Raji (cell line): ENCODE results near the gene LPAR1.

Experiments
- POLR2A ChIP-seq: IDR thresholded peaks from 2 replicates; pipeline ENCODE4 v1.6.1; 2011; ENCODE audit warnings: low read depth, low read length, control low read depth; ENCODE audit not compliant: insufficient read depth

The LPAR1 gene

DNA sequence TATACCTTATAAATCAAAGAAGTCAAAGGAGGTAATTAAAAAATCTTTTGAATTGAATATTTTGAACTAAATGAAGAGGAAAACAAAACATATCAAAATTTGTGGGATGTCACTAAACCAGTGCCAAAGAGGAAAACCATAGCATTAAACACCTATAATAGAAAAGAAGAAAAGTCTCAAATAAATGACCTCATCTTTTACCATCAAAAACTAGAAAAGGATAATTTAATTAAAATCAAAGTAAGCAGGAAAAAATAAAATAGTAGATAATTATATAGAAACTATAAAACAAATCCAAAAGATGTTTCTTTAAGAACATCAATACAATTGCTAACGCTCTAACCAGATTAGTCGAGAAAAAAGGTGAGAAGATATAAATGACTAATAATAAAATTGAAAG is 47.8 kb downstream of the LPAR1 start:
- TF ChIP-seq POLR2A: no peak

DNA sequence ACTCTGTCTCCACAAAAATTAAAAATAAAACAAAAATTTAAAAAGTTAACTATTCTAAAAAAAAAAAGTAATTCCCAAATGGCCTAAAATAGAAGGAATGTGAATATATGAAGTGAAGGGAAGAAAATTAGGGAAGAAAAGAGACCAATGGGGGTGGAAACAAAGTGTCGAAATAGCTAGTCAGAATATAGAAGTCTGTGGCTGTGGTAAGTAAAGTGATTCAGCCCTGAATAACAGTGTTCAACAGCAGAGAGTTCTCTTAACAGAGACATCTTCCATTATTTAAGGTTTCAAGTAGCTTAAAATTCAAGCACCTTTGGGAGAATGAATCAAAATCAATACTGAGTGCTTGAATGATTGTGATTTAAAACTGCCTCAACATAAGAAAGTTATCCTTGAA is 51.7 kb downstream of the LPAR1 start:
- no peak for TF ChIP-seq POLR2A

DNA sequence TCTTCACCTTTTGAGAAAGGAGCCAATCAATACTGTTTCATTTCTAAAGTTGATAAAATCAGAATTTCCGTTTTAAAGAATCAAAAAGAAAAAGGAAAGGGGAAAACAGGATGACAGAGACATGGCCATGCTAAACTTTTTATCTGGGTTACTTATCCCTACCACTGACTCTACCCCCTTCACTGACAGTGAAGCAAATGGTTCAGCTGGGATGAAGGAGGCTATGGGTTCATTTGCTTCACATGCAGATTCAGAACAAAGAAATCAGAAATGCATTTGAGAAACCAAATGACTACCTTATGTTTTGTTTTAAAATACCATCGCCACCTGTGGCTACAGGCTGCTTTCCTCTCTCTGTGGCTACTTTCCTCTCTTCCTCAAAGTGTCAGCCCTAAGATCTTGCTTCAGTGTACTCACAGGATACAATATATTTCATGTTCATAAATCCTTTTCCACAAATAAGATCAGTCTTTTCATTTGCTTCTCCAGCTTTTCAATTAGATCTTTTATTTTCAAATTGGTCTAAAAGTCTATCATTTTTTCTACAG is 53.3 kb downstream of the LPAR1 start:
- TF ChIP-seq POLR2A: no peak

DNA sequence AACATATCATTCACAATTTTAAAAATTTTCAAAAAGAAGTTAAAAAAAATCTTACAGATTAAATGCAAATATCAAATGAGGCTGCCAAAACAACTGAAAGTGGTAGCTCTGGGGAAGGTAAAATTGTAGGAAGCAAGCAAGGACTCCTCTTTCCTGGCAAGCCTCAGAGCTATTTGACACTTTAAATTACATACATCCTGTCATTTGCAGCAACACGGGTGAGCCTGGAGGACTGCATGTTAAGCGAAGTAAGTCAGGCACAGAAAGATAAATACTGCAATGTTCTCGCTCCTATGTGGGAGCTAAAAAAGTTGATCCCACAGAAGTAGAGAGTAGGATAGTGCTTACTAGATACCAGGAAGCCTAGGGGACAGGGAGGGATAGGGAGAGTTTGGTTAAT is 58.0 kb downstream of the LPAR1 start:
- TF ChIP-seq POLR2A: no peak

DNA sequence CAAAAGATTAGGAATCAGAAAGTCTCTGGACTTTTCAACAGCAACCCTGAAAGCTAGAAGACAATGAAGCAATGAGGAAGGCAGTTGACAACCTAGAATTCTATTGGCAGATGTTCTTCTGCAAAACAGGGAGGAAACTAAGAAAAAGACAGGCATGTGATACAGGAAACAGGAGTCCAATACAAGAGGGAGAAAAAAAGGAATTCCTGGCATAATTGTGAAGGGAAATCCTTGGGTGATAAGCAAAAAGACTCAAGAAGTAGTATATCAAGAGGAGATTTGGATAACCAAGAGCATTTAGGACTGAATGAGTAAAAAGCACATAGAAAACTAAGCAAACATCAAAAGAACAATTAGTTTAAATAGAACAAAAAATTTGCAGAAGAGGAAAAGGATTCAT is 58.6 kb downstream of the LPAR1 start:
- no peak for TF ChIP-seq POLR2A

DNA sequence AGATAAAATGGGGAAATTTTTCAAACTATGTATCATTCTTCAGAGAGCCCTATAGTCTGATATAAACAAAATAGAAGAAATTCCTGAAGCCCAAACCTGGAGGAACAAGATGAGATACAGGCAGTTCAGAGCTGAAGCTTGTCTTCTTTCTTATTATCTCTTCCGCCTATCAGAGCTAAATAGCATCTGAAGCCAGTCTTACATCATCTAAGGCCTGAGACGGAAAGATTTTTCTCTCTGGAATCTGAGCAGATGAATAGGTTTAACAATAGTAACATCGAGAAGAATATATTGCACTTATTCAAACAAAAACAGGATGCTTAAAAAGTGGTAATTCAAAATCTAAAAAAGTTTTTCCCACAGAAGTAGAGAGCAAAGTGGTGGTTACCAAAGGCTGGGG is 59.8 kb downstream of the LPAR1 start:
- TF ChIP-seq POLR2A: no peak

DNA sequence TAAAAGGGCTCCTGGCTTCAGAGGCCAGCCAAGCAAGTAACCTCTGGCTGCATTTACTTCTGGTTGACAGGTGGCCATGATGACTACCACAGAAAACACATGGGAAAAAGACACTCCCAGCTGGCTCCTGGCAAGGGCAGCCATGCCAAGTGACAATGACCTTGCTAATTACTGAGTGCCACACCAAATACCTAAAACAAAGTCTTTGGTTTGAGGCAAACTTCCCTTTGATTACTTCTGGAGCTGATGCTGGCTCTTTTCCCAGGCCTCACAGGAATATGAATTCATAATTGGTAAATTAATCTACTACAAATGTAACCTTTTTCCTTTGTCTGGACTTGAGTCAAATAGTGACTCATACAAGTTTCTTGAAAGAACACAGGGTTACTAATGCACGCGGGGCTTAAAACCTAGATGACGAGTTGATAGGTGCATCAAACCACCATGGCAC is 61.0 kb downstream of the LPAR1 start:
- no peak for TF ChIP-seq POLR2A

DNA sequence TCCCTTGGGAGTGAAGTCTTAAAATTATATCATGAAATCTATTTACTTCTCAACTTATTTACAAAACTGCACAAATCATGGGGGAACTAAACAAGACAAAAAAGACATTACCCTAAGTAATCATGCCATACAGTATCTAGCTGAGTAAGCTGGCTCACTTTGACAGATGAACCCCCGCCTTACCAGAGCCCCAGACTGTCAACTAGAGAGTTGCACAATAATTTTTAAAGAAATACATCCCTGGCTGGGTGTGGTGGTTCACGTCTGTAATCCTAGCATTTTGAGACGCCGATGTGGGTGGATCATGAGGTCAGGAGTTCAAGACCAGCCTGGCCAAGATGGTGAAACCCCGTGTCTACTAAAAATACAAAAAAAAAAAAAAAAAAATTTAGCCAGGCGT is 62.3 kb downstream of the LPAR1 start:
- TF ChIP-seq POLR2A: no peak

DNA sequence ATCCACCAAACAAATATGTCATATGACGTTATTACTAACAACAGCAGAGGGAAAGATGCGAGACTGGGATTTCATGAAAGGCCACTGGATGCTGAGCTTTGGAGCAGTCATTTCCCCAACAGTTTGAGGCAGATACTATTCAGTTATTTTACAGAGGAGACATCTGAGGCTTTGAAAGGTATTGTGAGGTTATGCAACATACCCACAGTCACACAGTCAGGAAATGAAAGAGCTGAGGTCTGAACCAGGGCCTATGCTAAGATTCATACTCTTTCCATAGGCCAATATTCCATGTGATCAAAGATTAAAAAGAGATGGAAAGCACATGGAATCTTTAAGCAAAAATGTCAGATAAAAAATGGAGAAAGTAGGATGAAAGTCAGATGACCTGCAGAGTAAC is 63.0 kb downstream of the LPAR1 start:
- TF ChIP-seq POLR2A: no peak

DNA sequence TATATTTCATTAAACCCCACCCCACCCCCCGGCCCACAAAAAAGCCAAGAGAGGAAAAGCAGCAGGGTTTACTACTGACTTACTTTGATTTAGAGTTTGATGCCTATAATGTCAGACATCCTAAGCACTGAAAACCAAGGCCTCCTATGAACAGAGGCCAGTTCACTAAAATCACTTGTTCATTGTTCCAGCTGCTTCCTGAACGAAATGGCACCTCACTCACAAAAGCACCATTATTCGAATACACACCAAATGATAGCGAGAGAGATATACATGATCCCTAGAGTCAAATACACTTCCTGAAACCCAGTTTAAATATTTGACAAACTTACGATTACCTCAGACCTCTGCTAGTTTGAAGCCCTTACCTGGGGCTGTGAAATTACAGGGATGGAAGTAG is 66.6 kb downstream of the LPAR1 start:
- TF ChIP-seq POLR2A: no peak

DNA sequence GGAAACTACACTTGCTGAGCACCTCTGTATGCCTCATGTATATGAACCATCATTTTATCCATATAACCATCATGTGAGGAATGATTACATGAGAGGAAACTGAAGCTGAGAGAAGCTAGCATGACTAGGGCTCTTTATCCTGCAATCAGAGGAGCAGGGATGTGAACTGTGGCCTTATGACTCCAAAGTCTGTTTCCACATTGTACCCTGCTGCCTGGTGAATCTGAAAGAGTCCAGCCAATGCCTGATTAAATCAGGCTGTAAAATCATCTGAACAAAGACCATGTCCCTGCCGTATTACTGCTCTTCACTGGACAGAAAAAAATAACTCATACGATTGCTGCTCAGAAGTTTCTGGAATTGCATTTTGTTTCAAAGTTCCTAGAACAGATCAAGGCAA is 67.0 kb downstream of the LPAR1 start:
- TF ChIP-seq POLR2A: no peak

DNA sequence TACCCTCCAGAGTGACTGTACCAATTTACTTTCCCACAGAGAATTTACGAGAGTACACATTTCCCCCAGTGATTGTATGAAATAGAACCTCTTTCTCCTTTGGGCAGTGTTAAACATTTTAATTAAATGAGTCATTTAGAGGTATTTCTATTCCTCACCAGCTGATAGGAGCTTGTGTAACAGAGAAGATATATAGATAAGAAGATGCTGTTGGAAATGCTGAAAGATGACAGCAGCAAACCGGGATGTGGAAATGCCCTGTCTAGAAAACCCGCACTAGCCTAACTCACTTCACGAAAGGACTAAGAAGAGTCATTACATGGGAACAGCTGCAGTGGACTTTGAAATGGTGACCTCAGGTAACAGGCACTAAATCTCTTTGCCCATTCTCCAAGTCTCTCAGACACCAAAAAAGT is 68.3 kb downstream of the LPAR1 start:
- no peak for TF ChIP-seq POLR2A

DNA sequence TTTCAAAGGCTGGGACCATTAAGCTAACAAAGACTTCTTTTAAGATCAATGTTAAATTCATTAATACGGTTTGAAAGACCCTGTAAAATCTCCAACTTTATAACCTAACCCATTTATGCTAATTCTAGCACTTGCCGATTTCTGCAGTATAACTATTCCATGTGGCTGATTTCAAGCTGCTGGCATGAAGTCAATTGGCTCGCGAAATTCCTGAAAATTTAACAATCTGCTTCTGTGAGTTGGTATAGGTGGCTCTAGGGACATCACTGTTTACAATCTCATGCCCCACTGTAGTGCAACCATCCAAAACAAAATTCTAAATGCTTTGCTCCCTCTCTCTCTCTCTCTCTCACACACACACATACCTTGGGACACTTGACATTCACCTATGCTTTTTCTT is 70.2 kb downstream of the LPAR1 start:
- no peak for TF ChIP-seq POLR2A

DNA sequence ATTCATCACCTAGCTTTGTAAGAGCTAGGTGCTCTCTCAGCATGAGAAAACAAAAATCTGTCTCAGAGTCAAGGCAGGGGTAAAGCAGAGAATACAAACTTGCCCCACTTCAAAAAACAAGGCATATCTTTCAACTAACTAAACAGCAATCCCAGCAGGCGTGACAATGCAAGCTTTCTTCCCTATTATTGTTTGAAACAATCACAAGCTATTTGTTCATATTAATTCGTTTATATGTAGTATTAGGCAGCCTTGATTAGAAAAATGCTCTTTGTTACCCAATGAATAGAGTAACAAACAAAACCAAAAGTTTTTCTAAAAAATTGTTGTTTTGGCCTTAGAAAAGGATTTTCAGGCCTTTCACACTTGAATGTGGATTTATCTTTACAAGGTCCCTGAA is 71.1 kb downstream of the LPAR1 start:
- TF ChIP-seq POLR2A: no peak

DNA sequence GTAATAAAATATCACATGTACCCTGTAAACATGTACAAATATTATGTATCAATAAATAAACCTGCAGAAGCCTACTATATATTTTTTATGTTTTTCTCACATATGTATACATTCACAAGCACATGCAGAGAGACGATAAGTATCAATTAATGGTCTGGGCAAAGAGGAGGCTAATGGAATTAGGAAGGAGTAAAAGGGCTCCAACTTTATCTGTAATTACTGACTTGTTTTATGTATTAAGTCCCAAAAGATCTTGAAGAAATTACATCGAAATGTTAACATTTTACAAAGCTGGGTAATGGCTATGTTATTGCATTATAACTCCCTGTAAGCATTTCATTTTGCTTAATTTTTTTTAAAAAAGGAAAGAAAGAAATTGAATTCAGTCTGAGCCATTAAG is 78.0 kb downstream of the LPAR1 start:
- TF ChIP-seq POLR2A: no peak

DNA sequence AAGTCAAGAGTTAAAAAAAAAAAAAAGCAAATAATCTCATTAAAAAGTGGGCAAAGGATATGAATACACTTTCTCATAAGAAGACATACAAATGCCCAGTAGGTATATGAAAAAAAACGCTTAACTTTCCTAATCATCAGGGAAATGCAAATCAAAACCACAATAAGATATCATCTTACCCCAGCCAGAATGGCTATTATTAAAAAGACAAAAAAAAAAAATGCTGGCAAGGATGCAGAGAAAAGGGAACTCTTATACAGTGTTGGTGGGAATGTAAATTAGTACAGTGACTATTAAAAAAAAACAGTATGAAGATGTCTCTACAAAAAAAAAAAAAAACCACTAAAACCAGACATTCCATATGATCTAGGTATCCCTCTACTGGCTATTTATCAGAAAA is 79.4 kb downstream of the LPAR1 start:
- no peak for TF ChIP-seq POLR2A

DNA sequence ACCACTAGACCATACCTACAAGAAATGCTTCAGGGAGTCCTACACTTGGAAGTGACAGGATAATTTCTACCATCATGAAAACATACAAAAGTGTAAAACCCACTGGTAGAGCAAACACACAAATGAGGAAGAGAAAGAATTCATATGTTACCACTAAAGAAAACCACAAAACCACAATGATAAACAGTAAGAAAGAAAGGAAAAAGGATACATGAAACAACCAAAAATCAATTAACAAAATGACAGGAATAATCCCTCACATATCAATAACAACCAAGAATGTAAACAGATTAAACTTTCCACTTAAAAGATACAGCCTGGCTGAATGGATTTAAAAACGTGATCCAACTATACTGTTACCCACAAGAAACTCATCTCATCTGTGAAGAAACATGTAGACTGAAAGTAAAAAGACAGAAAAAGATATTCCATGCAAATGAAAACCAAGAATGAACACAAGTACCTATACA is 83.4 kb downstream of the LPAR1 start:
- no peak for TF ChIP-seq POLR2A

DNA sequence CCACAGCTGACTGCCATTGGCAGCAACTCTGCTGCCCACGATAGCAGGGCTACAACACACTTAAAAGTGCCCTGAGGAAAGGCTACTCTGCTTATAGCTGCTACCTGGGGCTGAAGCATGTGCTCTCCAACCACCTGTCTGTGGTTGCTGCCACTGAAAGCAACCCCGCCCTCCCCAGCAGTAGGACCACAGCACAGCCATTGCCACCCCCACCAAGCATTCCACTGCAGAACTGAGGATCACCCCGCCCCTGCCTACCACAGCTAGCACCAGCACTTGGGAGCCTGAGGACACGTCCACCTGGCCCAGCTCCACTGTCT is 85.8 kb downstream of the LPAR1 start:
- TF ChIP-seq POLR2A: no peak
